ENCODE results near the gene OR10H2.

The OR10H2 gene

GRCh38 chr19:15775249-15775648, 47.4 kb downstream of the OR10H2 start:
- Histone ChIP-seq H3K9me3 (ENCODE audit: severe bottlenecking) (no peaks in the 10 kb centered on the region), H3K4me3 (ENCODE audit: low read depth, low read length) (no peak overlapping the region), H3K27ac (no peak overlapping the region), H3K36me3 (no peaks in the 10 kb centered on the region), H3K27me3 (ENCODE audit: insufficient read depth, low read depth, severe bottlenecking) (peaks cover 35% of the 10 kb centered on the region)
- no peak for TF ChIP-seq CTCF (IDR thresholded peaks at IDR 0.05; ENCODE audit: low read depth, low read length)
- no peak for DNase-seq

- H3K4me3 ChIP-seq (ENCODE audit: low read depth, low read length) = no peak overlapping the region
- no peak overlapping the region for H3K27ac ChIP-seq
- H3K9me3 ChIP-seq (ENCODE audit: severe bottlenecking) = no peaks in the 10 kb centered on the region
- no peak for TF ChIP-seq CTCF (IDR thresholded peaks at IDR 0.05; ENCODE audit: low read depth, low read length)
- H3K27me3 ChIP-seq (ENCODE audit: insufficient read depth, low read depth, severe bottlenecking) = peaks cover 28% of the 10 kb centered on the region
- no peaks in the 10 kb centered on the region for H3K36me3 ChIP-seq
- DNase-seq = no peak
These were observed 48.4 kb downstream of the OR10H2 start for GRCh38 chr19:15776264-15776663.

- no peak for DNase-seq
- H3K27ac ChIP-seq = no peak overlapping the region
- no peak overlapping the region for H3K4me3 ChIP-seq (ENCODE audit: low read depth, low read length)
- no peaks in the 10 kb centered on the region for H3K36me3 ChIP-seq
- no peak for TF ChIP-seq CTCF (IDR thresholded peaks at IDR 0.05; ENCODE audit: low read depth, low read length)
- H3K27me3 ChIP-seq (ENCODE audit: insufficient read depth, low read depth, severe bottlenecking) = peaks cover 23% of the 10 kb centered on the region
- H3K9me3 ChIP-seq (ENCODE audit: severe bottlenecking) = no peaks in the 10 kb centered on the region
These were observed 49.5 kb downstream of the OR10H2 start for GRCh38 chr19:15776991-15777970.

Measured in WERI-Rb-1 (cell line).